ENCODE results near the gene DGLUCY.
"Not testable (repeated sequence)": the region's sequence is repeated elsewhere in the genome, so short reads cannot be mapped to it uniquely, and the experiment has no call there.

Gene DGLUCY

DNA sequence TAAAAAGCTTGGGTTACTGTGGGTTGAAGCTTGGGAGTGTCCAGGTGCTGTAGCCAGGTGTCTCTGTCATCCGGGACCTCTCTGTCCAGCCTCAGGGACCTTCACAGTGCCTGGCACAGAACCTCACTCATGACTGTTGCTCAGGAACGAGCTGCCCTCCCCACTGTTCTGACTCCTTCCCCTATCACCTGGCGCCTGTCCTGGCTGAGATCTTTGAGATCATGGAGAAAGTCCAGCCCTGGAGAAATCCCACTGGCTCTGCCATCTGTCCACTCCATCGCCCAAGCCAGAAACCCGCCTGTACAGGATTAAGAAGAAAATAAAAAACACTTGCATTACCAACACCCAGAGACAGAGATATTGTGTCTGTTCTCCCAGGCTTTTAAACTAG is 53.5 kb downstream of the DGLUCY start:
- Mint-ChIP-seq H3K27ac (ENCODE audit: low read depth) (peak overlapping the region; percentile 63), H3K27me3 (no peaks in the 10 kb centered on the region), H3K36me3 (ENCODE audit: insufficient read depth) (peaks cover 45% of the 10 kb centered on the region), H3K9me3 (no peaks in the 10 kb centered on the region), H3K4me1 (peaks cover 6% of the 10 kb centered on the region), H3K4me3 (no peak overlapping the region)
- no peak for ATAC-seq (replicated peaks; ENCODE audit: extremely low read depth, poor library complexity, severe bottlenecking)
- DNase-seq (ENCODE audit: low spot score in 2 of 2): no peak

DNA sequence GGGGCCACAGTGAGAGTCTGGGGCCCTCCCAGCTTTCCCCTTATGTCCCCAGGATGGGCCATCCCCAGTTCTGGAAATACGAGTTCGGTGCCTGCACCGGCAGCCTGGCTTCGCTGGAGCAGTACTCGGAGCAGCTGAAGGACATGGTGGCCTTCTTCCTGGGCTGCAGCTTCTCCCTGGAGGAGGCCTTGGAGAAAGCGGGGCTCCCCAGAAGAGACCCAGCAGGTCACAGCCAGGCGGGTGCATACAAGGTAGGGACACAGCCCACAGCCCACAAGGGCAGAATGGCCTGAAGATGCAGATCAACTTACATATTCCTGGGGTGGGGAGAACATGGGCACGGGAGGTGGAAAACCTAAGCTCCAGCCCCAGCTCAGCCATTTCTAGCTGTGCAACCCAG is 56.1 kb downstream of the DGLUCY start:
- H3K27ac Mint-ChIP-seq (ENCODE audit: low read depth): no peak overlapping the region
- no peak overlapping the region for H3K4me3 Mint-ChIP-seq
- no peaks in the 10 kb centered on the region for H3K9me3 Mint-ChIP-seq

DNA sequence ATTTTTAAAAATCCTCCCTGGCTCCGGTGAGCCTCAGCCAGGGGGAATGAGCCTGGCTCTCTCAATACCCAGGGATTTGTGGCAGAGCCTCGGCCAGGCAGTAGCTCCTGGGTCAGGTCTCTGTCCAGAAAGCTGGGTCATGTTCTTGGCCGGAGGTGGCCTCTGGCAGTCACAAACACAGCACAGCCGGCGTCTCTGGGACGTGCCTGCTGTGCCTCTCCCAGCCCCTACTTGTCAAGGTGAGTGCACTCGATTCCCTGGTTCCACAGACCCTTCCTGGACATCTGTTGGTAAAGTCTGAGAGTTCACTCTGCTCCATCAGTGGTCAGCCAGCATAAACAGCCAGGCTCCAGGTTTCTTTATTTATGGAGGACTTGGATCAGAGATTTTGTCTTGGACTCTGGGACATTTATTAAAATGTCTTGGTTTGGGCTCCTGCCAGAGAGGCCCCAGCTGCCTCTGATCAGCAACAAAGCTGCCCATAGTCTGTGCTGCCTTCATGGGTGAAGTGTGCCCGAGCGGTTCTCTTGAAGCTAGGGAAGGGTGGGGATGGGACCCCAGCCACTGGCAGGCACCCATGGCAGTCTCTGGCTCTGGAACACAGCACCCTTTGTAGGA is 56.7 kb downstream of the DGLUCY start:
- Mint-ChIP-seq H3K4me1 (peaks cover 12% of the 10 kb centered on the region), H3K36me3 (ENCODE audit: insufficient read depth) (peaks cover 38% of the 10 kb centered on the region), H3K9me3 (no peaks in the 10 kb centered on the region), H3K27me3 (no peaks in the 10 kb centered on the region), H3K27ac (ENCODE audit: low read depth) (no peak overlapping the region), H3K4me3 (no peak overlapping the region)
- ATAC-seq (replicated peaks; ENCODE audit: extremely low read depth, poor library complexity, severe bottlenecking) (no peak), DNase-seq (ENCODE audit: low spot score in 2 of 2) (no peak)

More for the DNA sequence above, 56.1 kb downstream of the DGLUCY start:
- peaks cover 38% of the 10 kb centered on the region for H3K36me3 Mint-ChIP-seq (ENCODE audit: insufficient read depth)
- ATAC-seq (replicated peaks; ENCODE audit: extremely low read depth, poor library complexity, severe bottlenecking): no peak
- DNase-seq (ENCODE audit: low spot score in 2 of 2): no peak
- H3K4me1 Mint-ChIP-seq: peaks cover 12% of the 10 kb centered on the region
- no peaks in the 10 kb centered on the region for H3K27me3 Mint-ChIP-seq

DNA sequence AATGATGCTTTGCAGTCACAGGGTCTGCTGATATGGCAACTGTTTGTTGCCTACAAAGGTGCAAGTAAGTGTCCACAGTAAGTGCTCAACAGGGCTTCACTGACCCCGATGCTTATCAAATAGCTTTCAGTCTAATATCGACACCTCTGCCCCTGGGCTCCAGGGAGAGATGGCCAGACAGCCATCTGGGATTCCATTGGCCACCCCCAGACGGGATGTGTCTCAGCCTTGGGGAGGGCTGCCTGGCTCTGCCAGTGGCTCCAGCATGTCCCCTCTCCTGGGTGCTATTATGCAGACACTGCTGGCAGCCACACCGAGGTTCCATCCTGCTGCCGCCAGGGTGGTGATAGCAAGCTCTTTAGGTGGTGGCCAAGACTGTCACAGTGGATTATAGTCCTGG is 57.4 kb downstream of the DGLUCY start:
- H3K27me3 Mint-ChIP-seq: no peaks in the 10 kb centered on the region
- DNase-seq (ENCODE audit: low spot score in 2 of 2) (no peak), ATAC-seq (replicated peaks; ENCODE audit: extremely low read depth, poor library complexity, severe bottlenecking) (no peak)
- no peak overlapping the region for H3K27ac Mint-ChIP-seq (ENCODE audit: low read depth)
- H3K9me3 Mint-ChIP-seq: no peaks in the 10 kb centered on the region
- H3K4me3 Mint-ChIP-seq: no peak overlapping the region
- H3K4me1 Mint-ChIP-seq: peaks cover 12% of the 10 kb centered on the region
- H3K36me3 Mint-ChIP-seq (ENCODE audit: insufficient read depth): peaks cover 32% of the 10 kb centered on the region

DNA sequence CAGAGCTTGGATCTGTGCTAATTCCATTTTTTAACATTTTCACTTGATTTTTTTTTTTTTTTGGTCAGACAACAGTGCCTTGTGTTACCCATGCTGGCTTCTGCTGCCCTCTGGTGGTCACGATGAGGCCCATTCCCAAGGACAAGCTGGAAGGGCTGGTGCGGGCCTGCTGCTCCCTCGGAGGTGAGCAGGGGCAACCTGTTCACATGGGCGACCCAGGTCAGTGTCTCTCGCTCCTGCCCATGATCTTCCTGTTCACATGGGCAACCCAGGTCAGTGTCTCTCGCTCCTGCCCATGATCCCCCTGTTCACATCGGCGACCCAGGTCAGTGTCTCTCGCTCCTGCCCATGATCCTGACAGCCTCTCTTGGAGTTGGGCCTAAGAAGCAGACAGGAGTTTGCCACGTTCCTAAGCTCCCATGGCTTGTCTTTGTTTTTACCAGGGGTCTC is 59.4 kb downstream of the DGLUCY start:
- Mint-ChIP-seq H3K36me3 (ENCODE audit: insufficient read depth) (peaks cover 29% of the 10 kb centered on the region), H3K4me1 (peaks cover 25% of the 10 kb centered on the region)

DNA sequence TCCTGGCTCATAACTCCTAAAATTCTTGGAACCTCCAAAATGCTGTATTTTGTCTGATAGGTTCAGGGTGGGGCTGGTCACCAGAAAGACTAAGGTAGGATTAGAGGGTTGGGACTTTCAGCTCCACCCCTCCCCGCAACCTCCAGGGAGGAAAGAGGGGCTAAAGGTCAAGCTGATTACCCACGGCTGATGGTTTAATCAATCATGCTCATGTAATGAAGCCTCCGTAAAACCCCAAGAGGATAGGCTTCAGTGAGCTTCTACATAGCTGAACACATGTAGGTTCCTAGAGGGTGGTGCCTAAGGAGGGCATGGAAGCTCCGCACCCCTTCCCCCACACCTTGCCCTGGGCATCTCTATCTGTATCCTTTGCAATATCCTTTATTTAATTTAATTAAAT is 60.0 kb downstream of the DGLUCY start:
- no peak overlapping the region for H3K4me3 Mint-ChIP-seq
- peaks cover 25% of the 10 kb centered on the region for H3K36me3 Mint-ChIP-seq (ENCODE audit: insufficient read depth)
- peaks cover 20% of the 10 kb centered on the region for H3K4me1 Mint-ChIP-seq
- no peaks in the 10 kb centered on the region for H3K27me3 Mint-ChIP-seq
- no peak overlapping the region for H3K27ac Mint-ChIP-seq (ENCODE audit: low read depth)
- ATAC-seq (replicated peaks; ENCODE audit: extremely low read depth, poor library complexity, severe bottlenecking) (no peak), DNase-seq (ENCODE audit: low spot score in 2 of 2) (no peak)
- no peaks in the 10 kb centered on the region for H3K9me3 Mint-ChIP-seq

More for the DNA sequence above, 59.4 kb downstream of the DGLUCY start:
- peak; percentile 63 to 65 for DNase-seq (ENCODE audit: low spot score in 2 of 2)
- Mint-ChIP-seq H3K27ac (ENCODE audit: low read depth) (peak overlapping the region; percentile 30), H3K27me3 (no peaks in the 10 kb centered on the region), H3K9me3 (no peaks in the 10 kb centered on the region), H3K4me3 (no peak overlapping the region)
- peak; percentile 62 for ATAC-seq (replicated peaks; ENCODE audit: extremely low read depth, poor library complexity, severe bottlenecking)

DNA sequence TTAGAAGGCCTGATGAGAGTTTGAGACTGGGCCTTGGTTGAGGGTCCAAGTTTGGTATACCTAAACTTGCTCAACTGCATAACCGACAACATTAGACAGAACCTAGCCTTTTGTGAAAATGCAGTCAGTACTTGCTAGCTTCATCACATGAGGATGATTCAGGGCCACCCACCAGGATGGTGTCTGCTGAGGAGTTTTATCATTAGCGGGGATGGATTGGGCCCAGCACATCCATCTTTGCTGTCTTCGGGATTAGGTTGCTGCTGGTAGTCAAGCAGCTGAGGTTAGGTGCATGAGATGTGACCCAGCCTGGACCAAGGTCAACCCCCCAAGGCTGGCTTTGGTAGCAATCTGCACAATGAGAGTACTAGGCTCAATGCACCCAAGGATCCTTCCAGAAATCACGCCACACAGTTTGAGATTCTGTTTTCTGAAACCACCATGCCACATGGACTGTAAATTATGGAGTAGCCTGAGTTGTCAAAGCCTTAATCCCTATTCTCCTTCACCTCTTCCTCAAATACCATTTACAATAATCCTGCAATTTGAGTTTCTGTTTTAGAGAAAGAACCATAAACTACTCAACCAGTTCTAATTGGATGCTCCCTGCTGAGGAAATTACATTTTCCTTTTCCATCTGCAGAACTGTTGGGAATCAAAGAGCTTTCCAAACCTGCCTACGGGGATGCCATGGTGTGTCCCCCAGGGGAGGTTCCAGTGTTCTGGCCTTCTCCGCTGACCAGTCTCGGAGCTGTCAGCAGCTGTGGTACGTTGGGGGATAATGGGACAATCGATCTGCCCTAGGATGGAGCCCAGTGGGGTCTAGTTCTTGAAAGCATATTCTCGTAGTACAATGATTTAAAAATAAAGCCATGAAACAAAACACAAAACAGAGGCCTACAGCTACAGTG is 61.7 kb downstream of the DGLUCY start:
- Mint-ChIP-seq H3K27ac (ENCODE audit: low read depth) (no peak overlapping the region), H3K9me3 (no peaks in the 10 kb centered on the region), H3K36me3 (ENCODE audit: insufficient read depth) (peaks cover 28% of the 10 kb centered on the region), H3K4me3 (no peak overlapping the region), H3K4me1 (peaks cover 20% of the 10 kb centered on the region), H3K27me3 (no peaks in the 10 kb centered on the region)
- ATAC-seq (replicated peaks; ENCODE audit: extremely low read depth, poor library complexity, severe bottlenecking) (no peak), DNase-seq (ENCODE audit: low spot score in 2 of 2) (no peak)

DNA sequence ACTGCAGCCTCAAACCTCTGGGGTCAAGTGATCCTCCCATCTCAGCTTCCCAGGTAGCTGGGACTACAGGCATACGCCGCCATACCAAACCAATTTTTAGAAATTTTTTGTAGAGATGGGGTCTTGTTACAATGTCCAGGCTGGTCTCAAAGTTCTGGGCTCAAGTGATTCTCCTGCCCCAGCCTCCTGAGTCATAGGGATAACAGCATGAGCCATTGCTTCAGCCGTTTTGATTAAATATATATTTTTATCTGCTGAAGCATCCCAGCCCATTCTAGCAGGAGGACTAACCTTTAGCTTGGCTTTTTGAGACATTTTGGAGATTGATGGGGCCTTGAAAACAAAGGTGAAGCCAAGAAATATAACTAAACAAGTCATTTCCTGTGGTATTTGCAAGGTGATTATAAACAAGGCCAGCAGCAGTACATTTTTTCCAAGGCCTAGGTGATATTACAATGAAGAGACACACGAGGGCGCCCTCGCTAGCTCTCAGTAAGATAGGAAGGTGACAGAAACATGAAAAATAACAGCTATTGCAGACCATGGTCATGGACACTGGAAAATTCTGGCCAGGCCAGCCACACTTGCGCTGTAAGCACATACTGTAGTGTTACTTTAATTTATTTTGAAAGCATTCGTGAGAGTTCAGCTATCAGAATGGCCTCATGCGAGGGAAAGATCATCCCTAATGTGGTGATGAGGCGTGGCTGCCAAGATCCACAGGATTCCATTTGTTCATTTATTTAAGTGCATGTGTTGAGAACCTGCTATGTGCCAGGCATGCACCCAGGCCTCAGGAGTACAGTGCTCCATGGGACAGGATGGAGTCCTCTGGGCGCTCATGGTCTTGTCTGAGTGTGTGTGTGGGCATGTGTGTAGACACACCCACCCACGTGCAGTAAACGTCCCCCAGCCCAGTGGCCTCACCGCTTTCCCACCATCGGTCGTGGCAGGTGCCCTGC is 63.5 kb downstream of the DGLUCY start:
- ATAC-seq (replicated peaks; ENCODE audit: extremely low read depth, poor library complexity, severe bottlenecking): peak; percentile 62
- H3K27ac Mint-ChIP-seq (ENCODE audit: low read depth): peak overlapping the region; percentile 99
- no peaks in the 10 kb centered on the region for H3K9me3 Mint-ChIP-seq
- H3K4me3 Mint-ChIP-seq: no peak overlapping the region
- peaks cover 20% of the 10 kb centered on the region for H3K4me1 Mint-ChIP-seq
- H3K36me3 Mint-ChIP-seq (ENCODE audit: insufficient read depth): peaks cover 33% of the 10 kb centered on the region
- H3K27me3 Mint-ChIP-seq: no peaks in the 10 kb centered on the region
- peak; percentile 53 to 67 for DNase-seq (ENCODE audit: low spot score in 2 of 2)

DNA sequence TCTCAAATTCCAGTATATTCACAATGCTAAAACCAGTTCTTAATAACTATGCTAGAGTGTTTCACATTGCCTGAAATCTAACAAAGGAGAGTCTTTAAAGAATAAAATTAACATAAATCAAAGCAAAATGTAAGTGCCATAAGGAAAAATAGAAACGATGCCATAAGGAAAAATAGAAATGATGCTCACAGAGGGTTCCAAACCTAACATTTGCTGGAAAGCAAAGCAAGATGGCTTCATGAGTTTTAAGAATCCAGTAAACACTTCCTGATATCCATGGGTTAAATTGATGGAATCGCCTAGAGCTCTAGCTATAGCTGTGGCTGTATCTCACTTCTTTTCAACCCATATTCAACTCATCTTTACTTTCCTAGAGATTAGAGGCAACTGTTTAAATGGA is 66.7 kb downstream of the DGLUCY start:
- DNase-seq (ENCODE audit: low spot score in 2 of 2) (no peak), ATAC-seq (replicated peaks; ENCODE audit: extremely low read depth, poor library complexity, severe bottlenecking) (no peak)
- Mint-ChIP-seq H3K4me3 (no peak overlapping the region), H3K27ac (ENCODE audit: low read depth) (no peak overlapping the region), H3K4me1 (peaks cover 14% of the 10 kb centered on the region), H3K9me3 (no peaks in the 10 kb centered on the region), H3K27me3 (no peaks in the 10 kb centered on the region), H3K36me3 (ENCODE audit: insufficient read depth) (peaks cover 33% of the 10 kb centered on the region)

DNA sequence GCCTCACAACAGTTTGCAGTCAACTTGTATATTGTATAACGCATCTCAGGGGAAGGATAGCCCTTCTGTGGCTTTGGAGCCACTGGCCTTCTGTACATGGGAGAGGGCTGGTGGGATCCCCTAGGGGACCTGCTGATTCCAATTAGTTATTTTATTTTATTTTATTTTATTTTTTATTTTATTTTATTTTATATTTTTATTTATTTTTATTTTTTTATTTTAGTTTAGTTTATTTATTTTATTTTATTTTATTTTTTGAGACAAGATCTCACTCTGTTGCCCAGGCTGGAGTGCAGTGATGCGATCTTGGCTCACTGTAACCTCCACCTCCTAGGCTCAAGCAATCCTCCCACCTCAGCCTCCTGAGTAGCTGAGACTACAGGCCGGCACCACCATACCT is 68.9 kb downstream of the DGLUCY start:
- DNase-seq (ENCODE audit: low spot score in 2 of 2); H3K4me1 Mint-ChIP-seq; H3K27ac Mint-ChIP-seq (ENCODE audit: low read depth); H3K27me3 Mint-ChIP-seq; ATAC-seq (replicated peaks; ENCODE audit: extremely low read depth, poor library complexity, severe bottlenecking); H3K4me3 Mint-ChIP-seq; H3K9me3 Mint-ChIP-seq: not testable (repeated sequence)
- H3K36me3 Mint-ChIP-seq (ENCODE audit: insufficient read depth): peaks cover 32% of the 10 kb centered on the region

DNA sequence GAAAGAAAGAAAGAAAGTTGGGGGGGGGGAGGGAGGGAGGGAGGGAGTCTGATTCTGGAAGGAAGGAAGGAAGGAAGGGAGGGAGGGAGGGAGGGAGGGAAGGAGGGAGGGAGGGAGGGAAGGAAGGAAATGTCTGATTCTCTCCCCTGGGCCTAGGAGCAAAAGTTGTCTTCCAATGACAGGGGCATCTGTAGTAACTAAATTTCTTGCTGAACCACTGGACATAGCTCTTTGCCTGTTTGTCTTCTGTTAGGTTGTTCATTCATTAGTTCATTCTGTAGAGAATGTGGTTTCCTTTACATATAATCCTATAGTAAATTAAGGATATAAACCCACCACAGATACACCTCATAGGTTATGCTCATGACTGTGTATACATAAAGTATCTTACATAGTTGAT is 70.7 kb downstream of the DGLUCY start:
- ATAC-seq (replicated peaks; ENCODE audit: extremely low read depth, poor library complexity, severe bottlenecking): no peak
- Mint-ChIP-seq H3K27me3 (no peaks in the 10 kb centered on the region), H3K27ac (ENCODE audit: low read depth) (peak overlapping the region; percentile 2), H3K4me1 (no peaks in the 10 kb centered on the region), H3K9me3 (no peaks in the 10 kb centered on the region), H3K36me3 (ENCODE audit: insufficient read depth) (peaks cover 36% of the 10 kb centered on the region), H3K4me3 (no peak overlapping the region)
- no peak for DNase-seq (ENCODE audit: low spot score in 2 of 2)

DNA sequence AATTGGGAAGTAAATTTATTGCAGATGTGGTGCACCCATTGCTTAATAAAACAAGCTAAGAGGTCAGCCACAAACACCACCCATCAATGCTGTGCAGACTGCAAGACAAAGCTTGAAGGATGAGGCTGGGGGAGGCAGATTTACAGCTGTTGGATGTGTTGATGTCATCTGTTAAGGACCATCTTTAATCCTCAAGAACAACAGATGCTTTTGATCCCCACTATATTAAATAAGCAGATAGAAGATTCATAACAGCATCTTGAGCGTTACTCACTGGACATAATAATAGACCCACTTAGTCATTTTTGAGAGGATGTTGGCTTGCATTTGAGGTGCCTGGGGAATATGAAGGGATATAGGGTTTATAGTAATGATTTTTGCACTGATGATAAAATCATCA is 71.8 kb downstream of the DGLUCY start:
- Mint-ChIP-seq H3K36me3 (ENCODE audit: insufficient read depth) (peaks cover 38% of the 10 kb centered on the region), H3K9me3 (no peaks in the 10 kb centered on the region), H3K4me1 (peaks cover 6% of the 10 kb centered on the region), H3K27me3 (no peaks in the 10 kb centered on the region), H3K4me3 (no peak overlapping the region), H3K27ac (ENCODE audit: low read depth) (no peak overlapping the region)
- DNase-seq (ENCODE audit: low spot score in 2 of 2) (no peak), ATAC-seq (replicated peaks; ENCODE audit: extremely low read depth, poor library complexity, severe bottlenecking) (no peak)

All from central memory CD8-positive, alpha-beta T cell (primary cell).